H1 (cell line): ENCODE measurements around the gene DBF4B.

Experiments
- CTCF ChIP-seq, 3 experiments: IDR thresholded peaks; 1 replicate in 2 of 3; 2 replicates in 1 of 3; pipeline versions ENCODE4 v1.5.1 to v1.6.1; 2011; ENCODE audit warnings: low read length in 3 of 3, mild to moderate bottlenecking in 3 of 3, inconsistent platforms in 2 of 3, low read depth in 1 of 3, moderate library complexity in 1 of 3; ENCODE audit not compliant: insufficient read depth in 1 of 3; ENCODE audit errors: control extremely low read depth in 1 of 3
- EGR1 ChIP-seq: IDR thresholded peaks from 2 replicates; pipeline ENCODE4 v1.6.1; 2011; ENCODE audit warnings: low read depth, low read length, borderline replicate concordance
- EP300 ChIP-seq, 2 experiments: IDR thresholded peaks; 1 replicate in 1 of 2; 2 replicates in 1 of 2; pipeline ENCODE4 v1.6.1; 2011 to 2012; ENCODE audit warnings: low read depth in 2 of 2, low read length in 2 of 2, mild to moderate bottlenecking in 2 of 2, borderline replicate concordance in 1 of 2, inconsistent platforms in 1 of 2, moderate library complexity in 1 of 2
- JUND ChIP-seq: IDR thresholded peaks from 2 replicates; pipeline ENCODE4 v1.6.1; 2011; ENCODE audit warnings: mild to moderate bottlenecking, improper control_type of control experiment, low read length
- KDM1A ChIP-seq: fragments of 200-600, 300-600 bp; sonication (generic); IDR thresholded peaks from 2 replicates; pipeline ENCODE4 v1.7.1; 2016; ENCODE audit warnings: mild to moderate bottlenecking, low read length, borderline replicate concordance
- MAX ChIP-seq: IDR thresholded peaks from 2 replicates; pipeline ENCODE4 v1.6.1; 2012; ENCODE audit warnings: inconsistent platforms
- POLR2A ChIP-seq, 2 experiments: IDR thresholded peaks; 1 replicate in 1 of 2; 2 replicates in 1 of 2; pipeline ENCODE4 v1.6.1; 2011; ENCODE audit warnings: low read depth in 2 of 2, low read length in 2 of 2, mild to moderate bottlenecking in 2 of 2; ENCODE audit errors: control extremely low read depth in 1 of 2
- POLR2AphosphoS5 ChIP-seq: IDR thresholded peaks from 2 replicates; pipeline ENCODE4 v1.6.1; 2011; ENCODE audit warnings: low read depth, low read length
- RAD21 ChIP-seq, 2 experiments: IDR thresholded peaks in 1 of 2; conservative IDR thresholded peaks in 1 of 2; 2 replicates each; pipeline ENCODE4 v1.6.1; 2011; ENCODE audit warnings: low read depth in 2 of 2, low read length in 2 of 2, improper control_type of control experiment in 1 of 2, inconsistent platforms in 1 of 2, mild to moderate bottlenecking in 1 of 2, moderate library complexity in 1 of 2
- RBBP5 ChIP-seq: IDR thresholded peaks from 2 replicates; pipeline ENCODE4 v1.7.1; 2012; ENCODE audit warnings: low read depth, mild to moderate bottlenecking, inconsistent platforms, low read length, moderate library complexity, borderline replicate concordance
- RNF2 ChIP-seq: fragments of 200-900, 300-1000 bp; sonication (generic); IDR thresholded peaks from 2 replicates; pipeline ENCODE4 v1.7.1; 2016; ENCODE audit warnings: borderline replicate concordance, low read depth, mild to moderate bottlenecking, antibody characterized with exemption, low read length; ENCODE audit not compliant: poor library complexity, severe bottlenecking; ENCODE audit errors: missing control alignments
- SUZ12 ChIP-seq: fragments of 200-600 bp; sonication (generic); IDR thresholded peaks from 2 replicates; pipeline ENCODE4 v1.6.1; 2012; ENCODE audit warnings: mild to moderate bottlenecking, inconsistent platforms, low read length, moderate library complexity, mixed read lengths
- USF2 ChIP-seq: IDR thresholded peaks from 2 replicates; pipeline ENCODE4 v1.6.1; 2011; ENCODE audit warnings: low read length, improper control_type of control experiment

- TF ChIP-seq POLR2A (IDR thresholded peaks at IDR 0.05; ENCODE audit: control extremely low read depth in 1 of 2, low read depth in 2 of 2, low read length in 2 of 2) (no peak), RBBP5 (no peak), EGR1 (no peak), KDM1A (no peak), POLR2AphosphoS5 (no peak), CTCF (IDR thresholded peaks at IDR 0.05; ENCODE audit: control extremely low read depth in 1 of 3, insufficient read depth in 1 of 3, low read depth in 1 of 3, low read length in 3 of 3) (no peak), MAX (no peak), JUND (no peak), EP300 (IDR thresholded peaks at IDR 0.05; ENCODE audit: borderline replicate concordance in 1 of 2, low read depth in 2 of 2, low read length in 2 of 2) (no peak), RNF2 (no peak), USF2 (no peak), RAD21 (IDR thresholded peaks at IDR 0.05 in 1 of 2, conservative IDR thresholded peaks at IDR 0.05 in 1 of 2; ENCODE audit: low read depth in 2 of 2, low read length in 2 of 2) (no peak), SUZ12 (no peak)
Measured at GRCh38 chr17:44780161-44780560, 71.7 kb downstream of the DBF4B start.
